SK-N-SH (cell line): ENCODE data around the gene GJD4. TPM values are rescaled to one million over a fixed set of nuclear protein-coding genes. Genes with fewer than 3 reads are reported as not detected.

ENCODE experiments used
- CTCF ChIA-PET: fragments of 300-600, 350-600 bp; formaldehyde crosslinking; extraction: SDS; loops from one replicate; lab custom pipeline; 2021; lab: Yijun Ruan, JAX
- POLR2A ChIA-PET: fragments of 350-600 bp; sonication (Branson Sonifier 250); formaldehyde crosslinking; extraction: SDS; loops from one replicate; lab custom pipeline; 2020; ENCODE audit warnings: antibody characterized with exemption, inconsistent platforms; lab: Yijun Ruan, JAX
- DNase-seq: peaks from one replicate; pipeline ENCODE4 v3.0.0; 2012
- H2AFZ ChIP-seq: fragments of 200-600 bp; sonication (generic); 2 replicates; pipeline ENCODE4 v1.8.1; 2016; ENCODE audit warnings: antibody characterized with exemption, mild to moderate bottlenecking, low read depth
- H3F3A ChIP-seq: fragments of 200-600 bp; sonication (generic); replicated peaks from 2 replicates; pipeline ENCODE3; 2016; ENCODE audit warnings: antibody characterized with exemption, mild to moderate bottlenecking; ENCODE audit not compliant: insufficient read depth
- H3K27ac ChIP-seq, 2 experiments: fragments of 200-500 bp in 1 of 2; fragments of 200-600 bp in 1 of 2; sonication (Bioruptor generic) in 1 of 2; sonication (generic), shearing (Covaris generic) in 1 of 2; 2 replicates each; pipeline versions ENCODE4 v1.5.1 to v1.6.1; 2014 to 2016; ENCODE audit warnings: low read depth in 2 of 2, inconsistent platforms in 1 of 2, low read length in 1 of 2, mild to moderate bottlenecking in 1 of 2, mixed read lengths in 1 of 2
- H3K27me3 ChIP-seq: fragments of 200-600 bp; sonication (generic), shearing (Covaris generic); 2 replicates; pipeline ENCODE4 v1.6.1; 2016; ENCODE audit warnings: mixed run types; ENCODE audit not compliant: insufficient read depth
- H3K36me3 ChIP-seq, 2 experiments: fragments of 200-500 bp in 1 of 2; fragments of 200-600 bp in 1 of 2; sonication (Bioruptor generic) in 1 of 2; sonication (generic) in 1 of 2; replicated peaks in 1 of 2; 2 replicates each; pipeline versions ENCODE3 to v1.5.1; 2014 to 2016; ENCODE audit warnings: low read length in 1 of 2, mild to moderate bottlenecking in 1 of 2; ENCODE audit not compliant: insufficient read depth in 2 of 2, control insufficient read depth in 1 of 2
- H3K4me1 ChIP-seq, 2 experiments: fragments of 200-500 bp in 1 of 2; fragments of 200-600 bp in 1 of 2; sonication (Bioruptor generic) in 1 of 2; sonication (generic), shearing (Covaris generic) in 1 of 2; 2 replicates each; pipeline versions ENCODE4 v1.5.1 to v1.6.1; 2014 to 2016; ENCODE audit warnings: low read depth in 1 of 2, low read length in 1 of 2, mixed run types in 1 of 2; ENCODE audit not compliant: insufficient read depth in 2 of 2, control insufficient read depth in 1 of 2
- H3K4me2 ChIP-seq: fragments of 200-600 bp; sonication (generic), shearing (Covaris generic); 2 replicates; pipeline ENCODE4 v1.6.1; 2017; ENCODE audit warnings: mixed run types
- H3K4me3 ChIP-seq, 2 experiments: fragments of 200-500 bp in 1 of 2; fragments of 200-600 bp in 1 of 2; sonication (Bioruptor generic) in 1 of 2; sonication (generic), shearing (Covaris generic) in 1 of 2; 2 replicates each; pipeline versions ENCODE4 v1.5.1 to v1.8.1; 2014 to 2016; ENCODE audit warnings: low read depth in 2 of 2, inconsistent platforms in 1 of 2, low read length in 1 of 2, mild to moderate bottlenecking in 1 of 2, mixed read lengths in 1 of 2, moderate library complexity in 1 of 2
- H3K79me2 ChIP-seq: fragments of 200-600 bp; sonication (generic); 2 replicates; pipeline ENCODE4 v1.8.1; 2017; ENCODE audit warnings: mild to moderate bottlenecking; ENCODE audit not compliant: insufficient read depth
- H3K9ac ChIP-seq: fragments of 200-600 bp; sonication (generic); 2 replicates; pipeline ENCODE4 v1.6.1; 2017; ENCODE audit warnings: mixed run types
- H3K9me2 ChIP-seq: fragments of 200-600 bp; sonication (generic); 2 replicates; pipeline ENCODE4 v1.6.1; 2017; ENCODE audit warnings: mixed run types
- H3K9me3 ChIP-seq: fragments of 200-600 bp; sonication (generic); 2 replicates; pipeline ENCODE4 v1.6.1; 2017; ENCODE audit warnings: mixed run types, mild to moderate bottlenecking, moderate library complexity
- H4K20me1 ChIP-seq: fragments of 200-600 bp; sonication (generic); 2 replicates; pipeline ENCODE4 v1.6.1; 2017; ENCODE audit warnings: mild to moderate bottlenecking, mixed run types; ENCODE audit not compliant: insufficient read depth
- EP300 ChIP-seq, 2 experiments: IDR thresholded peaks; 2 replicates each; pipeline versions ENCODE4 v1.4.0 to v1.6.1; 2012; ENCODE audit warnings: borderline replicate concordance in 1 of 2, low read depth in 1 of 2, low read length in 1 of 2
- EZH2phosphoT487 ChIP-seq: fragments of 200-600 bp; sonication (generic); IDR thresholded peaks from 2 replicates; pipeline ENCODE4 v1.6.1; 2017; ENCODE audit warnings: low read depth, mixed run types, mild to moderate bottlenecking, antibody characterized with exemption, moderate library complexity, borderline replicate concordance
- FOXM1 ChIP-seq: IDR thresholded peaks from 2 replicates; pipeline ENCODE4 v1.4.0; 2012; ENCODE audit warnings: low read depth, mild to moderate bottlenecking
- GABPA ChIP-seq: IDR thresholded peaks from 2 replicates; pipeline ENCODE4 v1.4.0; 2012; ENCODE audit warnings: low read depth, mild to moderate bottlenecking
- JUND ChIP-seq: IDR thresholded peaks from 2 replicates; pipeline ENCODE4 v1.4.0; 2012
- MEF2A ChIP-seq: IDR thresholded peaks from 2 replicates; pipeline ENCODE4 v1.4.0; 2012; ENCODE audit warnings: low read depth, borderline replicate concordance
- NFIC ChIP-seq: IDR thresholded peaks from 2 replicates; pipeline ENCODE4 v1.4.0; 2012; ENCODE audit warnings: borderline replicate concordance
- NRF1 ChIP-seq: IDR thresholded peaks from 2 replicates; pipeline ENCODE4 v1.6.1; 2012; ENCODE audit warnings: low read depth, mild to moderate bottlenecking, low read length
- RAD21 ChIP-seq: IDR thresholded peaks from 2 replicates; pipeline ENCODE4 v1.6.1; 2012; ENCODE audit warnings: mild to moderate bottlenecking, low read length
- RFX5 ChIP-seq: IDR thresholded peaks from 2 replicates; pipeline ENCODE4 v1.6.1; 2012; ENCODE audit warnings: mild to moderate bottlenecking, improper control_type of control experiment, low read length
- SMC3 ChIP-seq: IDR thresholded peaks from 2 replicates; pipeline ENCODE4 v1.6.1; 2012; ENCODE audit warnings: low read depth, low read length, improper control_type of control experiment
- TCF12 ChIP-seq: IDR thresholded peaks from 2 replicates; pipeline ENCODE4 v1.4.0; 2012
- WGBS: methylation state at CpG from one replicate; pipeline ENCODE4 v1.1.6; 2017; ENCODE audit warnings: low lambda C conversion rate; 5-methylcytosine and 5-hydroxymethylcytosine counted together
- polyA plus RNA-seq, 3 experiments: library from polyadenylated mRNA; depleted of rRNA; stranded (reverse); fragments of >200 nt; gene quantifications; 2 replicates each; pipeline ENCODE4 v1.2.3, GENCODE V29; 2012
- TF ChIP-seq, protein P1 (sequence below): IDR thresholded peaks from 2 replicates; pipeline ENCODE4 v1.6.1; 2012; ENCODE audit warnings: mild to moderate bottlenecking, low read depth, low read length, moderate library complexity
- TF ChIP-seq, protein P2 (sequence below): fragments of 150-350 bp; IDR thresholded peaks from 2 replicates; pipeline ENCODE4 v1.6.1; 2017; ENCODE audit warnings: antibody characterized with exemption, low read length, low read depth, borderline replicate concordance
- TF ChIP-seq, protein P3 (sequence below): fragments of 200-600 bp; sonication (generic); IDR thresholded peaks from 2 replicates; pipeline ENCODE4 v1.6.1; 2017; ENCODE audit warnings: antibody characterized with exemption, mild to moderate bottlenecking, moderate library complexity
- TF ChIP-seq, protein P4 (sequence below): IDR thresholded peaks from 2 replicates; pipeline ENCODE4 v1.4.0; 2012; ENCODE audit warnings: low read depth

GJD4 gene
- polyA plus RNA-seq, 1 of the 3 experiments (the other 2 are of a cell fraction): not detected

DNA sequence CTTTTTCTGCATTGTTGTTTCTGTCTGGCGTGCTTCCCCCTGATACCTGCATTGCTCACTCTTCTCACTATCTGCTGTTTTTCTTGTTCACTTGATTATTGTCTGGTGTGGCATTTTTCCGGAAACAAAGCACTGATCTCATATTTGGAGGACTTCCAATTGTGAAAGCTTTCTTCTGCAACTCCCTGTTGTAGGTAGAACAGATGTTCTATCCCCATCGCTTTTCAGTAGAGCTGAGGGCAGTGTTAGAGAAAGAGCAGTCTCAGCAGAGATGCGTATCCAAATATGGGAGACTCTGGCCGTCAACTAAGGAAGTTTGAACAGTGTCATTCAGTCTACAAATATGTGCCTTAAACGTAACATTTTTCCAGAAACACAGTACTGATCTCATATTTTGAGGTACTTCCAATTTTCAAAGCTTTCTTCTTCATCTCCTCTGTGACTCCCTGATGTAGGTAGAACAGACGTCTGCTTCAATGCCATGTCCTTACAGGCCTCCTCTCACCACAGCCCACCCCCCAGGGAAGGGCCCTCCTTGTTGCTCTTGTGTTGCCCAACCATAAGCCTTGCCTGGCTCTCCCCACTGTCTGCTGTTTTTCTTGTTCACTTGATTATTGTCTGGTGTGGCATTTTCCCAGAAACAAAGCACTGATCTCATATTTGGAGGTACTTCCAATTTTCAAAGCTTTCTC lies 27.1 kb upstream of the GJD4 start:
- Histone ChIP-seq H4K20me1 (no peaks in the 10 kb centered on the region), H3F3A (peaks cover 4% of the 10 kb centered on the region), H3K9me3 (no peaks in the 10 kb centered on the region), H2AFZ (no peak overlapping the region), H3K4me1 (no peaks in the 10 kb centered on the region; a peak in 1 of 4 replicates), H3K36me3 (no peaks in the 10 kb centered on the region), H3K9me2 (no peaks in the 10 kb centered on the region), H3K27ac (no peak overlapping the region), H3K4me2 (no peak overlapping the region), H3K9ac (no peak overlapping the region), H3K27me3 (no peaks in the 10 kb centered on the region), H3K79me2 (no peaks in the 10 kb centered on the region), H3K4me3 (no peak overlapping the region)
- WGBS: 79% methylated on average over 7 of the region's 7 CpGs
- POLR2A ChIA-PET: no interaction called here
- TF ChIP-seq NFIC (no peak), TCF12 (no peak), GABPA (no peak), RAD21 (no peak), SMC3 (no peak)
- TF ChIP-seq, protein P1, sequence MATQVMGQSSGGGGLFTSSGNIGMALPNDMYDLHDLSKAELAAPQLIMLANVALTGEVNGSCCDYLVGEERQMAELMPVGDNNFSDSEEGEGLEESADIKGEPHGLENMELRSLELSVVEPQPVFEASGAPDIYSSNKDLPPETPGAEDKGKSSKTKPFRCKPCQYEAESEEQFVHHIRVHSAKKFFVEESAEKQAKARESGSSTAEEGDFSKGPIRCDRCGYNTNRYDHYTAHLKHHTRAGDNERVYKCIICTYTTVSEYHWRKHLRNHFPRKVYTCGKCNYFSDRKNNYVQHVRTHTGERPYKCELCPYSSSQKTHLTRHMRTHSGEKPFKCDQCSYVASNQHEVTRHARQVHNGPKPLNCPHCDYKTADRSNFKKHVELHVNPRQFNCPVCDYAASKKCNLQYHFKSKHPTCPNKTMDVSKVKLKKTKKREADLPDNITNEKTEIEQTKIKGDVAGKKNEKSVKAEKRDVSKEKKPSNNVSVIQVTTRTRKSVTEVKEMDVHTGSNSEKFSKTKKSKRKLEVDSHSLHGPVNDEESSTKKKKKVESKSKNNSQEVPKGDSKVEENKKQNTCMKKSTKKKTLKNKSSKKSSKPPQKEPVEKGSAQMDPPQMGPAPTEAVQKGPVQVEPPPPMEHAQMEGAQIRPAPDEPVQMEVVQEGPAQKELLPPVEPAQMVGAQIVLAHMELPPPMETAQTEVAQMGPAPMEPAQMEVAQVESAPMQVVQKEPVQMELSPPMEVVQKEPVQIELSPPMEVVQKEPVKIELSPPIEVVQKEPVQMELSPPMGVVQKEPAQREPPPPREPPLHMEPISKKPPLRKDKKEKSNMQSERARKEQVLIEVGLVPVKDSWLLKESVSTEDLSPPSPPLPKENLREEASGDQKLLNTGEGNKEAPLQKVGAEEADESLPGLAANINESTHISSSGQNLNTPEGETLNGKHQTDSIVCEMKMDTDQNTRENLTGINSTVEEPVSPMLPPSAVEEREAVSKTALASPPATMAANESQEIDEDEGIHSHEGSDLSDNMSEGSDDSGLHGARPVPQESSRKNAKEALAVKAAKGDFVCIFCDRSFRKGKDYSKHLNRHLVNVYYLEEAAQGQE: no peak
- CTCF ChIA-PET: interaction anchor here (1.6 to 11.3 kb wide), 2 partner anchors 11 to 16 kb away, joined by 6 to 68 read pairs; no protein-coding TSS in a partner anchor
- no peak for DNase-seq

DNA sequence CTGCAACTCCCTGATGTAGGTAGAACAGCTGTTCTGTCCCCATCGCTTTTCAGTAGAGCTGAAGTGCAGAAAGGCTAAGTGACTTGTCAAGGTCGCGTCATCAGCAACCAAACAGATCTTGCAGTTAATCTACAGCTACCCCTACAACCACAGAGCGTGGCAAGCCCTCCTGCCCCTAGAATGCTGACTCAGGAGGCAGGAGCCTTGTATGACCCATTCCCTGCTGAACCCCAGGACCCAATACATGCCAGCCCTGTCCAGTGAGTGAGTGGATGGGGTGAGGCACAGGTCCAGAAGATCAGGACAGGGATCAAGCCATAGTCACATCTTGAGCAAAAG lies 26.6 kb upstream of the GJD4 start:
- no peaks in the 10 kb centered on the region for H3K79me2 ChIP-seq
- TF ChIP-seq MEF2A (no peak), EP300 (IDR thresholded peaks at IDR 0.05; ENCODE audit: borderline replicate concordance in 1 of 2, low read depth in 1 of 2, low read length in 1 of 2) (no peak), FOXM1 (no peak), NRF1 (no peak), RFX5 (no peak), JUND (no peak), EZH2phosphoT487 (no peak)
- TF ChIP-seq, protein P2, sequence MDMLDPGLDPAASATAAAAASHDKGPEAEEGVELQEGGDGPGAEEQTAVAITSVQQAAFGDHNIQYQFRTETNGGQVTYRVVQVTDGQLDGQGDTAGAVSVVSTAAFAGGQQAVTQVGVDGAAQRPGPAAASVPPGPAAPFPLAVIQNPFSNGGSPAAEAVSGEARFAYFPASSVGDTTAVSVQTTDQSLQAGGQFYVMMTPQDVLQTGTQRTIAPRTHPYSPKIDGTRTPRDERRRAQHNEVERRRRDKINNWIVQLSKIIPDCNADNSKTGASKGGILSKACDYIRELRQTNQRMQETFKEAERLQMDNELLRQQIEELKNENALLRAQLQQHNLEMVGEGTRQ: no peak
- TF ChIP-seq, protein P3, sequence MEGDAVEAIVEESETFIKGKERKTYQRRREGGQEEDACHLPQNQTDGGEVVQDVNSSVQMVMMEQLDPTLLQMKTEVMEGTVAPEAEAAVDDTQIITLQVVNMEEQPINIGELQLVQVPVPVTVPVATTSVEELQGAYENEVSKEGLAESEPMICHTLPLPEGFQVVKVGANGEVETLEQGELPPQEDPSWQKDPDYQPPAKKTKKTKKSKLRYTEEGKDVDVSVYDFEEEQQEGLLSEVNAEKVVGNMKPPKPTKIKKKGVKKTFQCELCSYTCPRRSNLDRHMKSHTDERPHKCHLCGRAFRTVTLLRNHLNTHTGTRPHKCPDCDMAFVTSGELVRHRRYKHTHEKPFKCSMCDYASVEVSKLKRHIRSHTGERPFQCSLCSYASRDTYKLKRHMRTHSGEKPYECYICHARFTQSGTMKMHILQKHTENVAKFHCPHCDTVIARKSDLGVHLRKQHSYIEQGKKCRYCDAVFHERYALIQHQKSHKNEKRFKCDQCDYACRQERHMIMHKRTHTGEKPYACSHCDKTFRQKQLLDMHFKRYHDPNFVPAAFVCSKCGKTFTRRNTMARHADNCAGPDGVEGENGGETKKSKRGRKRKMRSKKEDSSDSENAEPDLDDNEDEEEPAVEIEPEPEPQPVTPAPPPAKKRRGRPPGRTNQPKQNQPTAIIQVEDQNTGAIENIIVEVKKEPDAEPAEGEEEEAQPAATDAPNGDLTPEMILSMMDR: no peak
- TF ChIP-seq, protein P1: no peak
- TF ChIP-seq, protein P4, sequence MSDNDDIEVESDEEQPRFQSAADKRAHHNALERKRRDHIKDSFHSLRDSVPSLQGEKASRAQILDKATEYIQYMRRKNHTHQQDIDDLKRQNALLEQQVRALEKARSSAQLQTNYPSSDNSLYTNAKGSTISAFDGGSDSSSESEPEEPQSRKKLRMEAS: no peak
- H3K4me1 ChIP-seq: no peaks in the 10 kb centered on the region; a peak in 1 of 4 replicates
- H3K27ac ChIP-seq: no peak overlapping the region
- ChIA-PET CTCF (interaction anchor here (1.6 to 11.3 kb wide), 2 partner anchors 10 to 16 kb away, joined by 6 to 68 read pairs; no protein-coding TSS in a partner anchor), POLR2A (no interaction called here)
- peaks cover 4% of the 10 kb centered on the region for H3F3A ChIP-seq
- no peak overlapping the region for H3K4me3 ChIP-seq
- H3K9ac ChIP-seq: no peak overlapping the region
- no peaks in the 10 kb centered on the region for H3K36me3 ChIP-seq
- no peaks in the 10 kb centered on the region for H3K9me3 ChIP-seq
- no peak overlapping the region for H3K4me2 ChIP-seq
- H2AFZ ChIP-seq: no peak overlapping the region
- H4K20me1 ChIP-seq: no peaks in the 10 kb centered on the region
- H3K9me2 ChIP-seq: no peaks in the 10 kb centered on the region
- DNase-seq: no peak
- no peaks in the 10 kb centered on the region for H3K27me3 ChIP-seq
- 100% methylated on average over 4 of the region's 4 CpGs for WGBS
